Loucy (cell line): Measurements from ENCODE around the gene S100A9.

ENCODE experiments used
- H2AFZ ChIP-seq: fragments of 200-600 bp; sonication (generic); 2 replicates; pipeline ENCODE4 v1.6.0; 2016; ENCODE audit warnings: antibody characterized with exemption, mild to moderate bottlenecking, low read length, moderate library complexity
- H3F3A ChIP-seq: fragments of 200-600 bp; 2 replicates; pipeline ENCODE4 v1.6.0; 2016; ENCODE audit warnings: antibody characterized with exemption, low read depth, mild to moderate bottlenecking
- H3K27me3 ChIP-seq: fragments of 200-600 bp; sonication (generic); 2 replicates; pipeline ENCODE4 v1.6.1; 2014; ENCODE audit warnings: low read length, mild to moderate bottlenecking; ENCODE audit not compliant: insufficient read depth, poor library complexity, severe bottlenecking
- H3K36me3 ChIP-seq: fragments of 200-600 bp; sonication (generic); 2 replicates; pipeline ENCODE4 v1.6.1; 2016; ENCODE audit warnings: low read length; ENCODE audit not compliant: insufficient read depth
- H3K4me1 ChIP-seq: fragments of 200-600 bp; sonication (generic); 2 replicates; pipeline ENCODE4 v1.5.1; 2014; ENCODE audit warnings: low read length, mild to moderate bottlenecking; ENCODE audit not compliant: insufficient read depth, poor library complexity, severe bottlenecking
- H3K4me2 ChIP-seq: fragments of 200-600 bp; sonication (generic); 2 replicates; pipeline ENCODE4 v1.6.0; 2014; ENCODE audit warnings: antibody characterized with exemption, low read length, low read depth, mild to moderate bottlenecking; ENCODE audit not compliant: poor library complexity, severe bottlenecking
- H3K4me3 ChIP-seq: fragments of 200-600 bp; sonication (generic); 2 replicates; pipeline ENCODE4 v1.5.1; 2014; ENCODE audit warnings: low read length, mild to moderate bottlenecking, mixed read lengths; ENCODE audit not compliant: poor library complexity, severe bottlenecking
- H3K79me2 ChIP-seq: fragments of 200-600 bp; sonication (generic); 2 replicates; pipeline ENCODE4 v1.6.1; 2014; ENCODE audit warnings: low read length; ENCODE audit not compliant: insufficient read depth
- H3K9ac ChIP-seq: fragments of 200-600 bp; sonication (generic); 2 replicates; pipeline ENCODE4 v1.6.0; 2014; ENCODE audit warnings: mild to moderate bottlenecking, low read depth, low read length, moderate library complexity; ENCODE audit not compliant: poor library complexity, severe bottlenecking
- H3K9me2 ChIP-seq: fragments of 200-600 bp; sonication (generic); replicated peaks from 2 replicates; pipeline ENCODE4 v1.6.1; 2016; ENCODE audit warnings: low read depth, low read length, mixed read lengths
- H3K9me3 ChIP-seq: fragments of 200-600 bp; sonication (generic); 2 replicates; pipeline ENCODE4 v1.6.1; 2014; ENCODE audit warnings: mild to moderate bottlenecking, antibody characterized with exemption, low read length, low read depth; ENCODE audit not compliant: insufficient read depth
- H4K20me1 ChIP-seq: fragments of 200-600 bp; sonication (generic); 2 replicates; pipeline ENCODE4 v1.6.0; 2014; ENCODE audit warnings: antibody characterized with exemption, low read length, mild to moderate bottlenecking; ENCODE audit not compliant: insufficient read depth, poor library complexity, severe bottlenecking
- CTCF ChIP-seq: fragments of 200-600 bp; sonication (generic); conservative IDR thresholded peaks from 2 replicates; pipeline ENCODE4 v1.5.1; 2014; ENCODE audit warnings: mild to moderate bottlenecking, antibody characterized with exemption, low read length
- EZH2phosphoT487 ChIP-seq: fragments of 200-600 bp; IDR thresholded peaks from 2 replicates; pipeline ENCODE4 v1.6.1; 2018; ENCODE audit warnings: antibody characterized with exemption, mild to moderate bottlenecking, moderate library complexity, borderline replicate concordance

The S100A9 gene

GRCh38 chr1:153347856-153348255, 9.8 kb upstream of the S100A9 start:
- H3K4me3 ChIP-seq = no peak overlapping the region
- no peaks in the 10 kb centered on the region for H3K27me3 ChIP-seq
- H3K4me1 ChIP-seq = peaks cover 43% of the 10 kb centered on the region
- H2AFZ ChIP-seq = no peak overlapping the region
- H3K36me3 ChIP-seq = no peaks in the 10 kb centered on the region
- H3K9me2 ChIP-seq = no peaks in the 10 kb centered on the region
- H3K9me3 ChIP-seq = no peaks in the 10 kb centered on the region
- no peaks in the 10 kb centered on the region for H4K20me1 ChIP-seq
- no peak overlapping the region for H3K9ac ChIP-seq
- TF ChIP-seq CTCF (no peak), EZH2phosphoT487 (no peak)
- H3F3A ChIP-seq = no peaks in the 10 kb centered on the region
- H3K4me2 ChIP-seq = no peak overlapping the region
- no peaks in the 10 kb centered on the region for H3K79me2 ChIP-seq

GRCh38 chr1:153348511-153349362, 8.9 kb upstream of the S100A9 start, which contains the start of gene PGLYRP4:
Gene PGLYRP4 (minus strand): TSS chr1:153348841. CDS start chr1:153347932, 909 bp downstream.
- no peak within 1 kb of the TSS for H3K4me2 ChIP-seq
- no peaks in the 10 kb centered on the region for H3F3A ChIP-seq
- no peaks in the 10 kb centered on the region for H3K36me3 ChIP-seq
- no peak within 1 kb of the TSS for H3K4me3 ChIP-seq
- H3K9me2 ChIP-seq = no peaks in the 10 kb centered on the region
- H3K9ac ChIP-seq = no peak within 1 kb of the TSS
- H3K79me2 ChIP-seq = no peaks in the 10 kb centered on the region
- no peak within 1 kb of the TSS for H2AFZ ChIP-seq
- H3K27me3 ChIP-seq = no peaks in the 10 kb centered on the region
- TF ChIP-seq CTCF = no peak
- TF ChIP-seq EZH2phosphoT487 = no peak
- H3K4me1 ChIP-seq = peaks cover 35% of the 10 kb centered on the region
- no peaks in the 10 kb centered on the region for H4K20me1 ChIP-seq
- H3K9me3 ChIP-seq = no peaks in the 10 kb centered on the region

GRCh38 chr1:153349363-153350320, 8.0 kb upstream of the S100A9 start:
- TF ChIP-seq EZH2phosphoT487 = no peak
- no peak for TF ChIP-seq CTCF
- H3K36me3 ChIP-seq = no peaks in the 10 kb centered on the region
- no peaks in the 10 kb centered on the region for H3K79me2 ChIP-seq
- H4K20me1 ChIP-seq = no peaks in the 10 kb centered on the region
- H3F3A ChIP-seq = no peaks in the 10 kb centered on the region
- H3K4me3 ChIP-seq = no peak overlapping the region
- H3K9ac ChIP-seq = no peak overlapping the region
- no peaks in the 10 kb centered on the region for H3K9me3 ChIP-seq
- no peak overlapping the region for H2AFZ ChIP-seq
- H3K4me1 ChIP-seq = peaks cover 26% of the 10 kb centered on the region
- no peak overlapping the region for H3K4me2 ChIP-seq
- no peaks in the 10 kb centered on the region for H3K9me2 ChIP-seq
- no peaks in the 10 kb centered on the region for H3K27me3 ChIP-seq
